DND-41 (cell line): ENCODE measurements around the gene EHD1.

Source experiments
- CTCF ChIP-seq: IDR thresholded peaks from 2 replicates; pipeline ENCODE4 v1.5.1; 2012; ENCODE audit warnings: borderline replicate concordance, low read length, moderate library complexity, mild to moderate bottlenecking; ENCODE audit not compliant: poor library complexity, severe bottlenecking; ENCODE audit errors: extremely low read depth
- EZH2 ChIP-seq: IDR thresholded peaks from 3 replicates; pipeline ENCODE4 v1.6.1; 2012; ENCODE audit warnings: borderline replicate concordance, low read depth, mild to moderate bottlenecking, moderate library complexity, low read length, inconsistent platforms; ENCODE audit not compliant: severe bottlenecking

DNA sequence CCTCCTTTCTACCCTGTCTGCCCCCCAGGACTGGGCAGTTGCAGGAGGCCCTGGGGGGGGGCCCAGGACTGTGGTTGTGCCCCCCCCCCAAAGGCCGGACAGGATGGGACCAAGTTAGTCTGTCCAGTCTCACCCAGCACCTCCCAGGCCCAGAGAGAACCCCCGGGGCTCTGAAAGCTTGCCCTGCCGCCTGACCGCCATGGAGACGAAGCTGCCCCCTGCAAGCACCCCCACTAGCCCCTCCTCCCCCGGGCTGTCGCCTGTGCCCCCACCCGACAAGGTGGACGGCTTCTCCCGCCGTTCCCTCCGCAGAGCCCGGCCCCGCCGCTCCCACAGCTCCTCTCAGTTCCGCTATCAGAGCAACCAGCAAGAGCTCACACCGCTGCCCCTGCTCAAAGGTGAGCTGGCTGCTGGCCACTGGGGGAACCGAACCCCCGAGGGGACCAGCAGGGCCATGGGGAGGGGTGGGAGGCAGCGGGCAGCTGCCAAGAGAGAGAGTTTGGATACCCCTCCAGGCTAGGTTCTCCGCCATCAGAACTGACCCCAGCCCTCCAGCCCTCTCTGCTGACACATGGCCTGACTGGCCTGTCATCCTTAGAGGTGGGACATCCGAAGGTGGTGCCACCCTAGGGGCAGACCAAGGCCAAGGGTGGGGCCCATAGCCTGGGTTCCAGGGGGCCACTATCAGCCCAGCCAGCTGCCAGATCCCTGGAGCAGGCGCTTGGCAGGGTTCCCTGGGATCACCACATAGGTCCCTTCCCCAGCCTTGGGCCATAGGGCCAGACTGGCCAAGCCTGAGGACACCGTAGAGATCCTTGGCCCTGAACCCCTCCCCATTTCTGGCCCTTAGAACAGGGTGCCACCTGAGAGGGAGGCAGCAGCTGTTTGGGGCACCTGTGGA lies 47.4 kb upstream of the EHD1 start:
- no peak for TF ChIP-seq CTCF
- no peak for TF ChIP-seq EZH2
